COLO668 (cell line): ENCODE data around the gene RSBN1.
"Not testable (repeated sequence)": the region's sequence is repeated elsewhere in the genome, so short reads cannot be mapped to it uniquely, and the experiment has no call there.

Experiments used
- DNase-seq: peaks from one replicate; lab custom pipeline; 2025; ENCODE audit not compliant: unreplicated experiment; lab: John Stamatoyannopoulos, UW

Gene RSBN1

GRCh38 chr1:113745425-113745824 lies 66.9 kb downstream of the RSBN1 start:
- DNase-seq = peak; percentile 67

DNA sequence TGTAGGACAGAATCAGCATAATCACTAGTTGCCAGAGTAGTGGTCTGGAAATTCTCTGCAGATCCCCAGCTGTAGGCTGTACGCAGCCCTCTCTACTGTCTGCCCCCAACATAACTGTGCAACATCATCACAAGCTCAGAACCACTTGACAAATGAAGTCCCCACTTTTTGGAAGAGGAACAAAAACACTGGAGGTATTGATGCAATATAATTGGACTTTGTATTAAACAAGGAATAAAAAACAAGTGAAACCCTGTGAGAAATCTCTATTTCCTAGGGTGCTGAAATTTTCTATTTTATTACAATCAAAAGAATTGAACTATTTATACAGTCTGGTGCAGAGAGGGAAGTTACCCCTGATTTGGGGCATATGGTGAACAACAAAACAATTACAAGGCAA lies 68.2 kb downstream of the RSBN1 start:
- DNase-seq = no peak

DNA sequence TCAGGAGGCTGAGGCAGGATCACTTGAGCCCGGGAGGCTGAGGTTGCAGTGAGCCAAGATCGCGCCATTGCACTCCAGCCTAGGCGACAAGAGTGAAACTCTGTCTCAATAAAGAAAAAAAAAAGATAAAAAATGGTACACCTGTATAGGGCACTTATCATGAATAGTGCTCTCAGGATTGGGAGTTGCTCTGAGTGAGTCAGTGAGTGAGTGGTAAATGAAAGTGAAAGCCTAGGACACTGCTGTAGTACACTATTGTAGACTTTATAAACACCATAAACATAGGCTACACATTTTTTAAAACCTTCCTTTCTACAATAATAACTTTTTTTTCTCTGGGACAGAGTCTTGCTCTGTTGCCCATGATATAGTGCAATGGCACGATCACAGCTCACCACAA lies 69.8 kb downstream of the RSBN1 start:
- DNase-seq = no peak

DNA sequence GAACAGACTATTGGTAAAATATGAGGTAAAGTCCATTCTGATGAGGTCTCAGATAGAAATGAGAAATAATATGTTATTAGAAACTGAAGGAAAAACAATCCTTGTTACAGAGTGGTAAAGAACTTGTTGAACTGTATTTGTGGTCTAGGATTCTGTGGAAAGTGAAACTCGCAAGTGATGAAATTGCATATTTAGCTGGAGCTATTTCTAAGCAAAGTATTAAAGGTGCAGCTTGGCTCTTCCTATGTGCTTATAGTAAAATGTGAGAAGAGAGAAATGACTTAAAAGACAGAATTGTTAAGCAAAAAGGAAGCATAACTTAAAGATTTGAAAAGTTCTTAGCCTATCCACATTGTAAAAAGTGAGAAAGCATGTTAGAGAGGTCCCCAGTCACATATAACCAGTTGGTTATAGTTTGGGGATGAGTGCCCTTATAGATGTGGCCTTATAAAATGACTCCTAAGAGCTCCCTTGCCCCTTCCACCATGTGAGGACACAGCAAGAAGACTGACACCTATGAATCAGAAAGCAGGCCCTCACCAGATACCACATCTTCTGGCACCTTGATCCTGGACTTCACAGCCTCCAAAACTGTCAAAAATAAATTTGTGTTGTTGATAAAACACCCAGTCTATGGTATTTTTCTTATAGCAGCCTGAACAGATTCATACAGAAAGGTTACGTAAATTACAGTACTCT lies 77.8 kb downstream of the RSBN1 start:
- no peak for DNase-seq

- no peak for DNase-seq
These were observed 79.5 kb downstream of the RSBN1 start for GRCh38 chr1:113732802-113733201.

DNA sequence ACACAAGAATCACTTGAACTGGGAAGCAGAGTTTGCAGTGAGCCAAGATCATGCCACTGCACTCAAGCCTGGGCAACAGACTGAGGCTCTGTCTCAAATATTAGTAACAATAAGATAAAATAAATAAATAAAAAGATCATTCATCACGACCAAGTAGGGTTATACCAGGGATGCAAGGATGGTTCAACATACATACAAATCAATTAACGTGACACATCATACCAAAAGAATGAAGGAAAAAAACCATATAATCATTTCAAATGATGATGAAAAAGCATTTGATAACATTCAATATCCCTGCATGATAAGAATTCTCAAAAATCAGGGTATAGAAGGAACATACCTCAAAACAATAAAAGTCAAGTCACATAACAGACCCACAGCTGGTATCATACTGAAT lies 91.3 kb downstream of the RSBN1 start:
- no peak for DNase-seq

DNA sequence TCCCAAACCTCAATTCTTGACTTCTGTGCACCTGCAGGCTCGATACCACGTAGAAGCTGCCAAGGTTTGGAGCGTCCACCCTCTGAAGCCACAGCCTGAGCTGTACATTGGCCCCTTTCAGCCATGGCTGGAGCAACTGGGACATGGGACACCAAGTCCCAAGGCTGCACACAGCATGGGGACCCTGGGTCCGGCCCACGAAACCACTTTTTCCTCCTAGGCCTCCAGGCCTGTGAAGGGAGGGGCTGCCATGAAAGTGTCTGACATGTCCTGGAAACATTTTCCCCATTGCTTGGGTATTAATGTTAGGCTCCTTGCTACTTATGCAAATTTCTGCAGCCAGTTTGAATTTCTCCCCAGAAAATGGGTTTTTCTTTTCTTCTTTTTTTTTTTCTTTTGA lies 93.7 kb downstream of the RSBN1 start:
- not testable (repeated sequence) for DNase-seq

GRCh38 chr1:113717506-113717905 lies 94.8 kb downstream of the RSBN1 start:
- DNase-seq = not testable (repeated sequence)

DNA sequence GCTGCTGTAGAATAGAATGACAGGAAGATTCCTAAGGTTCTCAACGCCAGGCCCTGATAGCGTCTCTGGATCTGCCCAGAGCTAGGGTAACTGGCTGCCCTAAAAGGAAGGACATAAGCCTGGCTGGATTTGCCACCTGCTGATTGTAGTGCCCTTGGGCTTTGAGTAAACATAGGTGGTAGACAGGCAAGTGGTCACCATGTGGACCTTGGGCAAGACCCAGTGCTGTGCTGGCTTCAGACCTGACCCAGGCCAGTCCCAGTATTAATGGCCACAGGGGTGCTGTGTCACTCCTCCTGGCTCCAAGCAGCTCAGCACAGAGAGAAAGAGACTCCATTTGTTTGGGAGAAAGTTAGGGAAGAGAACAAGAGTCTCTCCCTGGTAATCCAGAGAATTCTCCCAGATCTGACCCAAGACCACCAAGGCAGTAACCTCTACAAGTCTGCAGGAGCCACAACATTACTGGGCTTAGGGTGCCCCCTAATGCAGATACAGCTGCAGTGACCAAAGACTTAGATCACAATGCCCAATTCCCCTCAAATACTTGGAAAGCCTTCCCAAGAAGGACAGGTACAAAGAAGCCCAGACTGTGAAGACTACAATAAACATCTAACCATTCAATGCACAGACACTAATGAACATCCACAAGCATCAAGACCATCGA lies 97.5 kb downstream of the RSBN1 start:
- DNase-seq = no peak
